GM11168 (cell line): ENCODE results near the gene ATRN.

Experiments used
- in situ Hi-C: fragments of 300-500 bp; cut with MboI; formaldehyde crosslinking; loops from one replicate; pipeline ENCODE4 v1.12.0; 2022; ENCODE audit warnings: low sequenced_read_pairs; ENCODE audit not compliant: unreplicated experiment

Gene ATRN

GRCh38 chr20:3651204-3651962 lies 180.6 kb downstream of the ATRN start:
- in situ Hi-C loops, result no loop called here

GRCh38 chr20:3652221-3652620 lies 181.4 kb downstream of the ATRN start:
- in situ Hi-C loops, result no loop called here

GRCh38 chr20:3652676-3653596 lies 182.1 kb downstream of the ATRN start:
- in situ Hi-C loops, result no loop called here

- in situ Hi-C loops, result no loop called here
Observed at GRCh38 chr20:3653921-3654320, 183.1 kb downstream of the ATRN start.

- in situ Hi-C loops, result no loop called here
Observed at GRCh38 chr20:3654326-3655130, 183.7 kb downstream of the ATRN start.

GRCh38 chr20:3655131-3655405 lies 184.2 kb downstream of the ATRN start:
- in situ Hi-C loops, result no loop called here

- in situ Hi-C loops, result no loop called here
Observed at GRCh38 chr20:3658019-3658715, 187.3 kb downstream of the ATRN start.

- in situ Hi-C loops, result no loop called here
Observed at GRCh38 chr20:3658716-3659491, 188.1 kb downstream of the ATRN start.

- in situ Hi-C loops, result no loop called here
Observed at GRCh38 chr20:3659492-3660261, 188.9 kb downstream of the ATRN start.

- in situ Hi-C loops, result no loop called here
Observed at GRCh38 chr20:3660262-3661059, 189.6 kb downstream of the ATRN start.

- in situ Hi-C loops, result no loop called here
Observed at GRCh38 chr20:3661060-3661813, 190.4 kb downstream of the ATRN start.

GRCh38 chr20:3661814-3662665 lies 191.2 kb downstream of the ATRN start:
- in situ Hi-C loops, result no loop called here

GRCh38 chr20:3663031-3663701 lies 192.3 kb downstream of the ATRN start, which contains the start of gene GFRA4:
Gene GFRA4 (minus strand): TSS chr20:3663399. CDS start chr20:3663399, 0 bp downstream.
- in situ Hi-C loops, result no loop called here

- in situ Hi-C loops, result no loop called here
Observed at GRCh38 chr20:3663858-3664257, 193.0 kb downstream of the ATRN start.

GRCh38 chr20:3667434-3668037 lies 196.7 kb downstream of the ATRN start:
- in situ Hi-C loops, result no loop called here
